A673 (cell line): Measurements from ENCODE around the gene CNRIP1. TPM values are rescaled to one million over a fixed set of nuclear protein-coding genes. Genes with fewer than 3 reads are reported as not detected.

ENCODE experiments used
- BruUV-seq: library from RNA; stranded (reverse); fragments of 400-500 nt; replicated peaks from 2 replicates; lab custom pipeline; 2021; lab: Mats Ljungman, UMichigan
- CTCF ChIA-PET: fragments of 300-600 bp; sonication (Branson Sonifier 250); formaldehyde crosslinking; loops from one replicate; lab custom pipeline; 2022; ENCODE audit warnings: antibody characterized with exemption; lab: Charles Lee
- POLR2A ChIA-PET: fragments of 300-600 bp; sonication (Branson Sonifier 250); formaldehyde crosslinking; loops from one replicate; lab custom pipeline; 2022; ENCODE audit warnings: antibody characterized with exemption; ENCODE audit not compliant: low non-redundant PET; lab: Charles Lee
- DNase-seq: peaks from one replicate; pipeline ENCODE4 v3.0.0-alpha.2; 2015; ENCODE audit warnings: low spot score
- H3K27ac ChIP-seq: fragments of 200-600 bp; sonication (generic); 2 replicates; pipeline ENCODE4 v1.5.1; 2016; ENCODE audit warnings: mixed run types, low read depth, mild to moderate bottlenecking, mixed read lengths, antibody characterized with exemption, low read length; ENCODE audit not compliant: poor library complexity, severe bottlenecking
- H3K27me3 ChIP-seq: fragments of 200-600 bp; sonication (generic); replicated peaks from 2 replicates; pipeline ENCODE4 v1.6.1; 2017; ENCODE audit warnings: mixed run types, low read depth, mild to moderate bottlenecking, mixed read lengths, antibody characterized with exemption, low read length; ENCODE audit not compliant: insufficient read depth, poor library complexity
- H3K36me3 ChIP-seq: fragments of 200-600 bp; sonication (generic); 2 replicates; pipeline ENCODE4 v1.6.1; 2016; ENCODE audit warnings: mixed run types, mild to moderate bottlenecking, mixed read lengths, antibody characterized with exemption, low read length; ENCODE audit not compliant: insufficient read depth, poor library complexity, severe bottlenecking
- H3K4me1 ChIP-seq: fragments of 200-600 bp; sonication (generic); 2 replicates; pipeline ENCODE4 v1.6.1; 2017; ENCODE audit warnings: mixed run types, mild to moderate bottlenecking, mixed read lengths, antibody characterized with exemption, low read length; ENCODE audit not compliant: insufficient read depth, poor library complexity, severe bottlenecking
- H3K4me3 ChIP-seq: fragments of 200-600 bp; sonication (generic); 2 replicates; pipeline ENCODE4 v1.5.1; 2016; ENCODE audit warnings: low read depth, mixed run types, mild to moderate bottlenecking, mixed read lengths, low read length; ENCODE audit not compliant: poor library complexity, severe bottlenecking
- H3K9me3 ChIP-seq: fragments of 200-600 bp; sonication (generic); 2 replicates; pipeline ENCODE4 v1.6.1; 2016; ENCODE audit warnings: mixed run types, low read depth, mild to moderate bottlenecking, mixed read lengths, antibody characterized with exemption, low read length; ENCODE audit not compliant: poor library complexity, severe bottlenecking
- EZH2 ChIP-seq: fragments of 200-600 bp; sonication (generic); IDR thresholded peaks from 2 replicates; pipeline ENCODE4 v1.6.1; 2017; ENCODE audit warnings: borderline replicate concordance, low read depth, mild to moderate bottlenecking, mixed read lengths, antibody characterized with exemption, low read length; ENCODE audit not compliant: poor library complexity, severe bottlenecking
- intact Hi-C: fragments of 100-400 bp; cut with micrococcal nuclease; formaldehyde crosslinking; loops from one replicate; pipeline ENCODE4 v1.10.0; 2022; ENCODE audit not compliant: unreplicated experiment
- total RNA-seq: library from RNA; stranded (reverse); gene quantifications from 2 replicates; pipeline ENCODE4 v1.2.3, GENCODE V29; 2021
- TF ChIP-seq, protein P1 (sequence below): fragments of 300-800, 200-600 bp; sonication (generic); conservative IDR thresholded peaks from 2 replicates; pipeline ENCODE4 v1.5.1; 2017; ENCODE audit warnings: low read depth, mild to moderate bottlenecking, antibody characterized with exemption, low read length, moderate library complexity, mixed read lengths

The CNRIP1 gene
- total RNA-seq, 1 experiment from 2014 or later, result 18.4 TPM

DNA sequence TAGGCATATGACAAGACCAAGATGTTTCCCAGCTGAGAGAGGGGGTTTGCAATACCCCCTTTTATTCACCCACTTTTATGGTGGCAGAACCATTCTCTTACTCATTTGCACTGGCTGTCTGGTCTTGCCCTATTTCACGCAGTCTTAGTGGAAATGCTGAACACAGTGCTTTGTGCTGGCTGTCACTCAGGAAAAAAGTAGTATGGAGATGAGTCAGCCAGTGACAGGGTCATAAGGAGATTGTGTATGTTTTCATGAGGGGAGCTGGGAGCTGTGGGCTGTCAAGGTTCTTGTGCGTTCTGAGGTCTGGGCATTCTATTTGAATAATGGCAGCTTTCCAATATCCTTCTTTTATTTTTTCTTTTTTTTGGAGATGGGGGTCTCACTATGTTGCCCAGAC lies 10.9 kb upstream of the CNRIP1 start:
- H3K27me3 ChIP-seq, result no peaks in the 10 kb centered on the region
- H3K4me3 ChIP-seq, result no peak overlapping the region
- H3K27ac ChIP-seq, result no peak overlapping the region
- no peaks in the 10 kb centered on the region for H3K4me1 ChIP-seq
- BruUV-seq, result no TSS peak
- ChIA-PET CTCF (no interaction called here), POLR2A (no interaction called here)
- intact Hi-C loops, result no loop called here
- no peak for DNase-seq
- H3K36me3 ChIP-seq, result no peaks in the 10 kb centered on the region
- no peaks in the 10 kb centered on the region for H3K9me3 ChIP-seq
- TF ChIP-seq, protein P1, sequence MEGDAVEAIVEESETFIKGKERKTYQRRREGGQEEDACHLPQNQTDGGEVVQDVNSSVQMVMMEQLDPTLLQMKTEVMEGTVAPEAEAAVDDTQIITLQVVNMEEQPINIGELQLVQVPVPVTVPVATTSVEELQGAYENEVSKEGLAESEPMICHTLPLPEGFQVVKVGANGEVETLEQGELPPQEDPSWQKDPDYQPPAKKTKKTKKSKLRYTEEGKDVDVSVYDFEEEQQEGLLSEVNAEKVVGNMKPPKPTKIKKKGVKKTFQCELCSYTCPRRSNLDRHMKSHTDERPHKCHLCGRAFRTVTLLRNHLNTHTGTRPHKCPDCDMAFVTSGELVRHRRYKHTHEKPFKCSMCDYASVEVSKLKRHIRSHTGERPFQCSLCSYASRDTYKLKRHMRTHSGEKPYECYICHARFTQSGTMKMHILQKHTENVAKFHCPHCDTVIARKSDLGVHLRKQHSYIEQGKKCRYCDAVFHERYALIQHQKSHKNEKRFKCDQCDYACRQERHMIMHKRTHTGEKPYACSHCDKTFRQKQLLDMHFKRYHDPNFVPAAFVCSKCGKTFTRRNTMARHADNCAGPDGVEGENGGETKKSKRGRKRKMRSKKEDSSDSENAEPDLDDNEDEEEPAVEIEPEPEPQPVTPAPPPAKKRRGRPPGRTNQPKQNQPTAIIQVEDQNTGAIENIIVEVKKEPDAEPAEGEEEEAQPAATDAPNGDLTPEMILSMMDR, result no peak
- no peak for TF ChIP-seq EZH2

GRCh38 chr2:68328901-68329300 lies 9.2 kb upstream of the CNRIP1 start:
- no peak overlapping the region for H3K4me3 ChIP-seq
- H3K27ac ChIP-seq, result no peak overlapping the region
- H3K4me1 ChIP-seq, result no peaks in the 10 kb centered on the region
- no peaks in the 10 kb centered on the region for H3K36me3 ChIP-seq
- H3K9me3 ChIP-seq, result no peaks in the 10 kb centered on the region
- BruUV-seq, result no TSS peak
- TF ChIP-seq, protein P1, result no peak
- TF ChIP-seq EZH2, result no peak
- DNase-seq, result no peak
- ChIA-PET POLR2A (no interaction called here), CTCF (no interaction called here)
- intact Hi-C loops, result no loop called here
- H3K27me3 ChIP-seq, result no peaks in the 10 kb centered on the region

- no peaks in the 10 kb centered on the region for H3K9me3 ChIP-seq
- H3K27me3 ChIP-seq, result no peaks in the 10 kb centered on the region
- intact Hi-C loops, result no loop called here
- no TSS peak for BruUV-seq
- TF ChIP-seq EZH2, result no peak
- TF ChIP-seq, protein P1, result no peak
- no peak overlapping the region for H3K4me3 ChIP-seq
- peaks cover 9% of the 10 kb centered on the region for H3K4me1 ChIP-seq
- H3K36me3 ChIP-seq, result no peaks in the 10 kb centered on the region
- no peak overlapping the region for H3K27ac ChIP-seq
- ChIA-PET CTCF (no interaction called here), POLR2A (no interaction called here)
- DNase-seq, result no peak
Measured at GRCh38 chr2:68325056-68325455, 5.3 kb upstream of the CNRIP1 start.
